NCI-H1105 treated with DMSO at 0.1 percent for 48 hours (cell line): ENCODE results near the gene CCDC182.

Source experiments
- DNase-seq: peaks from one replicate; lab custom pipeline; 2025; lab: John Stamatoyannopoulos, UW

The CCDC182 gene

GRCh38 chr17:57756951-57757350 is 11.9 kb upstream of the CCDC182 start:
- DNase-seq: no peak

DNA sequence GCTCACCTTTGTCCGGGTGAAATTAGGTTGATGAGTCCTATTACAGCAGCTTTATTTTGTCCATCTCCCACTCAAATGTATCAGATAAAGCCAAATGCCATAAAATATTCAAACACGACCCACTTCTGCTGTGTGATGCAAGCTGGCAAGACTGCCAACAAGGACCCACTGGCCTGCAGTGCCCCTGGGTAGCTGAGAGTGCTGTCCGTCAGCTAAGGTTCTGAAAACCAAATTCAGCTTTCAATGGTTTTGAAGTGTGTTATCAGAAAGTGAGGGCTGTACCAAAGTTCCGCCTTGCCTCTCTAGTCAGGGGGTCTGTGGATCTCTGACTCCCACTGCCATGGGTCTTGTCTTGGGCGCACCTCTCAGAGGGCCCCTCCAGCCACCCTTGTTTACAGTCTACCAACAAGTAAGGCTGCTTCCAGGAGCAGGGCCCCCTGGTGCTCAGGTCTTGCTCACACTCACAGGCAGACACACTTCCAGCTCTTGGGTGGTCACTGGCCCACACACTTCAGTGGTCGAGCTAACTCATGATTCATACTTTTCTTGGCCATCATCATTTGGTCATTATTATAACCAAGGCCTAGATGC is 10.5 kb upstream of the CCDC182 start:
- DNase-seq: peak; percentile 76

DNA sequence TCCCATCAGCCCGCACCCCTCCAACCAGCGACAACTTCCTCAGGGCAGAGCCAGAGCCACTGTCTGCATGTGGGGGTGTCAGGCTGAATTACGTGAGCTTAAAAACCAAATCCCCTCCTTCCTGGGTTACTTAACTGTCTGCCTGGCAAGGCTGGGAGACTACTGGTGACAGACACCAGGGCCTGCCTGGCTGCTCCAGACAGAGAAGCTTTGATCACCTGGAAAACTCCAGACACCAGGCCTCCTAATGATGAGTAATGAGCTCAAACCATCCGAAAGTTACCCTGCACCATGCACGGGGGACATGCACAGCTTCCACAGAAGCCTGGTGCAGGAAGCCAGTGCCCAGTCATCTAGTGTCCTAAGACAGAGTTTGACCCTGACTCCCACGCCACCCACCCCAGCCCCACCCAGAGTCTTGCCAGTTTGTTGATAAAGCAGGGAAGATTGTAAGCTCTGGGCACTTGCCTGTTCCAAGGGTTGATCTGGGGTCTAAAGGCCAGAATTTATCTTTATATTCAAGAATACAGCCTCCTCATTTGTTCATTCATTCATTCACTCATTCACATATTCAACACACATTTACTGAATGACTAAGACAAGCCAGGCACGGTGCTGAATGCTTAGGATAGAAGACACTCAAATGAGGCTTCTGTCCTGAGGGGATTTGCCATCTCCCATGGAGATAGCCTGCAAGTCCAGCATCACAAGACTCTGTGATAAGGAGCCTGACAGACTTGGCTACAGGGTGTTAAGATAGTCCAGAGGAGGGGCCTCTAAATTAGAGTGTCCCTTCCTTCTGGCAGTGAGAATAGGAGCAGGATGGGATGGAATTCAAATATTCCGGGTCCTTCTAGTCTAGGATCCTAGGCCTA is 7.2 kb upstream of the CCDC182 start:
- no peak for DNase-seq

- no peak for DNase-seq
Measured at GRCh38 chr17:57751348-57751971, 6.4 kb upstream of the CCDC182 start.

DNA sequence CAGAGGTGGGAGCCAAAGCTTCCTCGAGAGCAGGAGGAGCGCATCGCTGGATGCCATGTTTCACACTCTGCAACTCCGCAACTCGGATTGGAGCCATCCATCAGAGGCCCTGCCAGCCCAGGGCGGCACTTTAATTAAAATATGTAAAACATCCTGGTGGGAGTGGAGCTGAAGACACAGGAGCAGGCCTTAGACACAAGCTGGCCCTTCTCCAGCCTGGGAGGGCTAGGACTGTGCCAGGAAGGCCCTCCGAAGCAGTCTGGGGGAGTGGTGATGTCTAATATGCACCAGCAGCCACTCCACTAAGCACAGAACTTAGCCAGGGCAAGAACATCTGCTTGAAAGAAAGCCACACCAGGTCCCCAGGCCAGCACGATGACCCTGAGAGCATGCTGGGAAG is 5.8 kb upstream of the CCDC182 start:
- no peak for DNase-seq

DNA sequence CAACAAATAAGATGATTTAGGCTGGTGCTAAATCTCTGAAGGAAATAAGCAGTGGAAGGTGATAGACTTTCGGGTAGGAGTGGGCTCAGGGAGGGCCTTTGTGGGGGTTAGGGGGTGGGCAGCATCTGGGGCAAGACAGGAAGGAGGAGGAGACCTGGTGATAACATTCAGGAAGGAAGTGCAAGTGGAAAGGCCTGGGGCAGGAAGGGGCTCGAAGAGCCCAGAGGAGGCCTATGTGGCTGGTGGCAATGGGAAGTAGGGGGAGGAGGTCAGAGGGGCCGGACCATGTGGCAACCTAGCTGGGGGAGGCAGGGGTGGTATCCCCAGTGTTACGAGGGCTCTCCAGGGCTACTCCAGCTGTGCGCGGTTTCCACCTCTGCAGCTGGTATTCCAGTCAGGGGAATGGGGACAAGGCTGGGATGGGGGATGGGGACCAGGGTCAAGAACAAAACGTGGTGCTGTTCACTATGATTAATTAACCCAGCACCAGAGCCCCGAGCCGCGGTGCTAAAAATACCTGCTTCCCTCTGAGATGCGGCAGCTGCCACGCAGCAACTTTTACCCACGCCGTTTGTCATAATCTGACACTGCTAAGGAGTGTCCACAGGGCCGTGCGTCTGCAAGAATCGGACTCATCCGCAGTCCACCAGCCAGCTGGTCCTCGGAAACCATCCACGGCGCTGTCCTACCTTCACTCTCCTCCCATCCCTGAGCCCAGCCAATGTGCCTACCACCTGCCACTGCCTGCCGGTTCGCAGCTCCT is 5.2 kb upstream of the CCDC182 start:
- no peak for DNase-seq

GRCh38 chr17:57749701-57750100 is 4.6 kb upstream of the CCDC182 start:
- no peak for DNase-seq

GRCh38 chr17:57747221-57748017 is 2.3 kb upstream of the CCDC182 start:
- peak; percentile 87 for DNase-seq

GRCh38 chr17:57746221-57746620 is 1.1 kb upstream of the CCDC182 start:
- no peak for DNase-seq

DNA sequence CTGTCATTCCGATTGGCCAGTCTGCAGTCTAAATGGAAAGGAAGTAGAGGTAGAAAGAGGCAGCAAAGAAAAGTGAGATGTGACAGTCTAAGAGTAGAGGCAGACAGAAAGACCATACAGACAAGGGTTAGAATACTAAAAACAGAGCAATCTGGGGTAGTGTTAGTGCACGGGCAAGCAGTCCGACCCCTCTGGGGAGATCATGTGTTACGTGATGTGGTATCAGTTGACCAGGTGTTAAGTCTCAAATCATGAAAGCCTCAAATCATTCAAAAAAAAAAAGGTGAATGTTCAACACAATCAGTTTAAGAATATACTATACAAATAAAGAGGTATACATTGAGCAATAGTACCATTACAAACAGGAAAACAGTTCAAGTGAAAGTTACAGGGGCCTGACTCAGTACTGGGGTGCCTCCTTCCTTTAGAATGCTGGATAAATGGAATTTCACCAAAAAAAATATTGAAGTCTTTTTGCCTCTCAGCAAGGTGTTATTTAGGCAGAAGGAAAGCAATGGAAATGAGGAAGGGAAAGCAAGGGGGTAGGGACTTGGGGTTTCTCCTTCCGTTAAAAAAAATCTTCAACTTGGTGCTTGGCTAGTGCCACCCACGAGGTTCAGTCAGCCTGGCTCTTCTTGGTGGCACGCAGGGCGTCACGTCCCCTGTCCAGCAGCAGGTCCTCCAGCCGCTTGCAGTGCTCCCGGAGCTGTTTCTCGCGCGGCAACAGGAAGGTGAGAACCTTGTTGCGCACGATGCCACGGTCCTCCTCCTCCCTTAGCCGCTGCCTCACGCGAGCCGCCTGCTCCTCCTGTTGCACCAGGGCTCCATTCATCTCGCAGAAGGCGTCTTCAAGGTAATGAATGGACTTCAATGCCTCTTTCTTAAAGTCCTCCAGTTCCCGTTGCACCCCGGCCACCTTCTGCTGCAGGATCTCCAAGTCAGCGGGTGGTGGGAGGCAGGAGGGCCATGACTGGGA is 616 bp downstream of the CCDC182 start:
- DNase-seq: no peak

GRCh38 chr17:57740235-57740528 is 4.9 kb downstream of the CCDC182 start:
- no peak for DNase-seq

DNA sequence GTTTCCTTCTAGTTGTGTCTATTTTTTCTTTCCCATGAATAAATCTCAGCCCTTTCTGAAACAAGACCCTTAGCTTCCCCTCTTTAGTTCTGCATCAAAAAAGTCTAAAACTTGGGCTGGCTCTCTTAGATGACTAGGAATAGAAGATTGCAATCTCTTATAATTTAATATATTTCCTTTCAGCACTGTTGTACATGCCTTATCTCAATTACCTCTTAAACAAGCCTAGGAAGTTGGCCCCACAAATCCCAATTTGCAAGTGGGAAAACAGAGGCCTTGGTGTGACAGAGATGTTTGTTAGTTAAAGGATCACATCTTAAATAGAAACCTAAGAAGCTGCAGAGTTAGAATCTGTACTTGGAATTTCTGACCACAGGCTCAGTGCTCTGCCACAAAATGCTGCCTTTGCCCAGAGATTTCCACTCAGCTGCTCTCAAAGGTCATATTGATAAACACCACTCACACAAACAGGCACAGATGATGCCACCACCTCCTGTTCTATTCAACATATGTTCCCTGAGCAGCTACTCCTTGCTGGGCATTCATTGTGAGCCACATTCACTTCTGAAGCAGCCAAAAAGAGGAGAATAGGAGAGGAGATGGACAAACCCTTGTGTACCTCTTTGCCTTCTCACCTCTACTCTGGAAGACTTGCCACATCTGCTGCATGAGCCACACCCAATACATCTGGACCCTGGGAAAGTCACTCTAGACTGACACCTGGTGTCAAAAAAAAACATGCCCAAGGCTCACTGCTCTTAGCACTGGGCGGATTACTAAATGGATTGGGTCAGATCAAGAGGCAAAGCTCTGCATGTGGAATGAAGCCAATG is 5.5 kb downstream of the CCDC182 start:
- DNase-seq: peak; percentile 78

GRCh38 chr17:57737450-57737849 is 7.6 kb downstream of the CCDC182 start:
- no peak for DNase-seq

- DNase-seq: peak; percentile 47
Measured at GRCh38 chr17:57735707-57736106, 9.4 kb downstream of the CCDC182 start.

GRCh38 chr17:57735230-57735629 is 9.9 kb downstream of the CCDC182 start:
- DNase-seq: no peak

DNA sequence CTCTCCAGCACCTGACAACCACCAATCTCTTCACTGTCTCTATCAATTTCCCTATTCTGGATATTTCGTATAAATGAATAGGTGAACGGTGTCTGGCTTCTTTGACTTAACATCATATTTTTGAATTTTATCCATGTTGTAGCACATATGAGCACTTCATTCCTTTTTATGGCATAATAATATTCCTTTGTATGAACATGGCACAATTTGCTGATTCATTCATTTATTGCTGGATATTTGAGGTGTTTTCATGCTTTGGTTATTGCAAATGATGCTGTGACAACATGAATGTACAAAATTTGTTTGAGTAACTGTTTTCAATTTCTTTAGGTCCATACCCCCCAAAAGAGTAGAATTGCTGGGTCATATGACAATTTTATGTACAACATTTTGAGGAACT is 12.0 kb downstream of the CCDC182 start:
- DNase-seq: no peak

- peak; percentile 94 for DNase-seq
Measured at GRCh38 chr17:57732062-57732461, 13.0 kb downstream of the CCDC182 start.

GRCh38 chr17:57730026-57730701 is 14.9 kb downstream of the CCDC182 start:
- DNase-seq: no peak

- no peak for DNase-seq
Measured at GRCh38 chr17:57727630-57728175, 17.4 kb downstream of the CCDC182 start.
